HG03439 (cell line): Measurements from ENCODE around the gene TOMM6.
"Not testable (repeated sequence)": the region's sequence is repeated elsewhere in the genome, so short reads cannot be mapped to it uniquely, and the experiment has no call there.

Source experiments
- ATAC-seq: cut with Tn5 transposase; IDR thresholded peaks from one replicate; pipeline ENCODE4 v1.9.1; 2021; ENCODE audit warnings: mild to moderate bottlenecking, moderate library complexity; ENCODE audit not compliant: unreplicated experiment

The TOMM6 gene

DNA sequence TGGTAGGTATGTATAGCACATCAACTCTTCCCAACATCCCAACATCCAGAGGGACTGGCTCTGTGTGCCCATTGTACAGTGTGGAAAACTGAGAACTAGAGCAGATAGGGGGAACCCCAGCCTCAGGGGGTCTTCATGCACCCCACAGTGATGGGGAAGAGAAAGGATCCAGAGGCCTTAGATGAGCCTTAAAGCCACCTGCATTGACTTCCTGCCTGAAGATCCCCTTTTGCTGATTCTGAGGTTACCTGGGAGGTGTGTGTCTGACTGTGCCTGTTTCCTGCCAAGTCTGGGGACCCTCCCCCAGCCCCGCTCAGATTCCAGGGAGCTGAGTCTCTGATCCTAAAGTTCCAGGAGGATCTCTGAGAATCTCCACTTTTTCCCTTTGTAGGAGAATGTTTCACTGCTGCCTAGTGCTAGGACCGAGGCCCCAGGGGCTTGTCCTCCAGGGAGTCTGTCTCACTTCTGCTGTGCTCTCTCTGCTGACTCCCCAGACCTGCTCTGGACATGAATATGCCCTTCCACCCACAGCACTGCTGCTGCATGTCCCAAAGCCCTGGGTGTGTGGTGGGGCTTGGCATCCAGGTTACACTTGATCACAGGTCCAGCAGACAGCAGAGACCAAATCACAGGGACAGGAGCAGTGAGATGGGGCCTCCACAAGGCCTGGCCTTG is 27.5 kb upstream of the TOMM6 start:
- ATAC-seq: no peak

DNA sequence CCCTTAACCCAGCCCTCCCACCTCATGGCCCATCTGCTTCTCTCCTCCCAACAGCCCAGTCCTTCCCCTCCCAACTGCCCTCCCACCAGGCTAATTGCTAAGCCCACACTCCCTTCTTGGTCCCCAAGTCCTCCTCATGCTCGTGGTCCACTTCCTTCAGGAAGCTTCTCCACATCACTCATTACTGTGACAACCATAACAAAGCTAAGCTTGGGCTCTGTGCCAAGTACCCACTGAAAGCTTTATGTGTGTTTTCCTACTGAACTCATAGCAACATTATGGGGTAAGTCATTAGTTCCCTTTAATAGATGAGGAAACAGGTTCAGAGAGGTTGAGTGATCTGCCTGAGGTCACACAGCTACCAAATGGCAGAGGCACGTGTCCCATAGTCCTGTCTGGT is 24.0 kb upstream of the TOMM6 start:
- ATAC-seq: no peak

DNA sequence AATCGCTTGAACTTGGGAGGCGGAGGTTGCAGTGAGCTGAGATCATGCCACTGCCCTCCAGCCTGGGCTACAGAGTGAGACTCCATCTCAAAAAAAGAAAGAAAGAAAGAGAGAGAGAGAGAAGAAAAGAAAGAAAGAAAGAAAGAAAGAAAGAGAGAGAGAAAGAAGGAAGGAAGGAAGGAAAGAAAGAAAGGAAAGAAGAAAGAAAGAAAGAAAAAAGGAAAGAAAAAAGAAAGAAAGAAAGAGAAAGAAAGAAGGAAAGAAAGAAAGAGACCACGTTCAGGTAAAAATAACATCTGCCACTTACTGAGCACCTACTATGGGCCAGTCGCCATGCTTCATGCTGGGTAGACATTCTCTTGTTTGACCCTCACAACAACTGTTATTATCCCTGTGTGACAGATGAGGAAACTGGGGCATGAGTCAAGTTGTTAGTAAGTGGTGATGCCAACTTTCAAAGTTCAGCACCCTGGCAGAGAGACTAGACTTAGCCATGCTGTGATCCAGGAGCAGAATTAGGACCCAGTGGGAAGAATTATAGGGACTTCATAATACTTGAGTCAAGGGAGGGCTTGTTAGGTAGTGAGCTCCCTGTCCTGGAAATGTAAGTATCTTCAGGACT is 21.3 kb upstream of the TOMM6 start:
- not testable (repeated sequence) for ATAC-seq

DNA sequence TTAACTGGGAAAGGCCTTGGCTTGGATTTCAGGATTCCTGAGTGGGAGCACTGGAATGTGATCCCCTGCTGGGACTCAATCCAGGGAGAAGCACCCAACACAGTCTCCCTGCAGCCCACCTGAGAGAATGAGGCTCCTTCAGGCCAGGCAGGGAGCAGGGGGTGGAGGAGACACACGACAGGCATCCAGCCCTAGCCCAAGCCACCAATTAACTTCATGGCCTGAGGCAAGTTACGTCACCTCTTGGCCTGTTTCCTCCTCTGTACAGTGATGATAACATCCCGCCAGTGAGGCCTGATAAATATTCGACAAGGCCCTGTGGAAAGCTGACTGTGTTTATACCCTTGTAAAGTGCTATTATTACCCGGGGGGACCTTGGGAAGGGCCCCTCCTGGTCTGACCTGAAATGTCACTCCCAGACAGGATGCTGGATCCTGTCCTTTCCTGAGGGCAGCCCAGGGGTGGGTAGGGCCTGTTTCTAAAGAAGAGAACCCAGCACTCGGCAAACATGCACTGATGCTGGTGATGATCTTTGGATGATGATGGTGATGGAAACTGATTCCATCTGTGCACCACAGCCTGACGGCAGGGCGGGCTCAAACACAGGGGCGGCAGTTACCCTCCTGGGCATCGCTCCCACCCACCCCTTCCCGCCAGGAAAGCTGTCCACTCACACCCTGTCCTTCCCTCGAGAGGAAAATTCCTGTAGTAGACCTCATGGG is 20.2 kb upstream of the TOMM6 start:
- ATAC-seq: no peak

DNA sequence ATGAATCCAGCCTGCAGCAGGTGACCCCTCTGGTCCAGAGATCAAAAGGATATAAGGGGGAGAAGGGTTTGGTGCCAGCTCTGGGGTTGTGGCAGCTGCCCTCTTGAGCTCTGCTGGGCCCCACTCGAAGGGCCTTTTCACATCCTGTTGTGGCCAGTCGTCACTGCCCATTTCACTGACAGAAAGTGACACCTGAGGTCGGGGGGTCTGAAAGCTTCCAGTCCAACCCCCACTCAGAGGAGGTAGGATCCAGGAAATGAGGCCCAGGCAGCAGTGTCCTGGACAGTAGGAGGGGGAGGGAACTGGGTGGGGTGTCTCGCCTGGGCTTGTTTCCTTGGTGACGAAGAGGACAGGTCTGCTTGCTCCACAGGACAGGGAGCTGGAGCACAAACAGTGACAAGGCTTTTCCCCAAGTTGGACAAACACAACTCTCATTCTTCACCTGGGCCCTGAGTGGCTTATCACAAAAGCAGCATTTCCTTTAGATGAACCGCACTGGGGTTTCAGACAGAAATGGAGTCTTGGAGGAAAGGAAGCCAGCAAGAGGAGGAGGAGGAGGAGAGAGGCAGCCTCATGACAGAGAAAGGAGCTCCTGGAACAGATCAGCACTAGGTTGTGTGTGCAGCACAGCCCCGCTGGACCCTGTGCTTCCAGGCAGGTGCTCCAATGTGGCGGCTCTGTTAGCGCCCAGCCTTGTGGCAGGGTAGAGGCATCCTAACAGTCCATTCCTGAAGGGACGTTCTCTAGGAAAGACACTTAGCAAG is 18.8 kb upstream of the TOMM6 start:
- ATAC-seq: no peak

DNA sequence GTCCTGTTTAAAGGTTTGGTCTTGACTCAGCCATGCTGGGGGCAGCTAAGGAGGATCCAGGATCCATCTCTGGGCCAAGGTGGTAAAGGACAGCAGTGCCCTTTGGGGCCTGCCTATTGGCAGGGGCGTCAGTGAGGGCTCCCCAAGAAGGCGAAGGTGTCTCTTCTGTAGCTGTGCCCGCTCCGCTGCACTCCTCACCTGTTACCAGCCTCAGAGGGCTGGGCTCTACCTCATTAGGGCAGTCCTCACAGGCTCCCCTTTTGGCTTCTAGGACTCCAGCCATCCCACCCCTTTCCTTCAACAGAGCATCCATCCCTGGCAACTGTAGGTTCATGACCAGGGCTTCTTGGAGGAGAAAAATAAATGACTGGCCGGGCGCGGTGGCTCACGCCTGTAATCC is 18.1 kb upstream of the TOMM6 start:
- ATAC-seq: no peak

DNA sequence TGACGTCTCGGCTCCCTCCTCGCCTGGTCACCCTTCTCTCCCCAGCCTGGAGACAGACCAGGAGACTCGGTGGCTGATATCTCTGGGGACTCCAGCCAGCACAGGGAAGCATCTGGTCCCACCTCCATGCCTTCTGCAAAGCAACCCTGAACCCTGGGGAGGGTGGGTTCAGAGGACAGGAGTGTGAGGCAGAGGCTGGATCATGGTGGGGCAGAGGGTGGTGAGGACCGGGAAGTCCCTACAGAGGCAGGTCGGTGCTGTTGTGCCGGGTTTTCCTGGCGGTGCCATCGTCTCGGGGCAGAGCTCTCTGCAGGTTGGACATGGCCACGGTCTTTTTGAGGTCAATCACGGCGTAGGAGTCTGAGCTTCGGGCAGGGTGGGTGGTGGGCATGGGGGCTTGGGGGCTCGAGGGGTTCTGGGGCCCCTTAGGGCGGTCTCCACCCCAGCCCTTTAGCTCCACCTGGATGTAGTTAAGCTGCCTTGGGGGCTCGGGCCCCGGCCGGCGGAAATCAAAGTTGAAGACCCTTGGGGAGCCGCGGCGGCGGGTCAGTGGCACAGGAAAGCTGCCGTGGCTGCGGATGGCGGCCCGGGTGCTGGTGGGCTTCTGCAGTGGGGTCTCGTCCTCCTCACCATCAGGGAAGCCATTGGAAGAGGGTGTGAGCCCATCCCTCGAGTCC is 17.0 kb upstream of the TOMM6 start:
- no peak for ATAC-seq

DNA sequence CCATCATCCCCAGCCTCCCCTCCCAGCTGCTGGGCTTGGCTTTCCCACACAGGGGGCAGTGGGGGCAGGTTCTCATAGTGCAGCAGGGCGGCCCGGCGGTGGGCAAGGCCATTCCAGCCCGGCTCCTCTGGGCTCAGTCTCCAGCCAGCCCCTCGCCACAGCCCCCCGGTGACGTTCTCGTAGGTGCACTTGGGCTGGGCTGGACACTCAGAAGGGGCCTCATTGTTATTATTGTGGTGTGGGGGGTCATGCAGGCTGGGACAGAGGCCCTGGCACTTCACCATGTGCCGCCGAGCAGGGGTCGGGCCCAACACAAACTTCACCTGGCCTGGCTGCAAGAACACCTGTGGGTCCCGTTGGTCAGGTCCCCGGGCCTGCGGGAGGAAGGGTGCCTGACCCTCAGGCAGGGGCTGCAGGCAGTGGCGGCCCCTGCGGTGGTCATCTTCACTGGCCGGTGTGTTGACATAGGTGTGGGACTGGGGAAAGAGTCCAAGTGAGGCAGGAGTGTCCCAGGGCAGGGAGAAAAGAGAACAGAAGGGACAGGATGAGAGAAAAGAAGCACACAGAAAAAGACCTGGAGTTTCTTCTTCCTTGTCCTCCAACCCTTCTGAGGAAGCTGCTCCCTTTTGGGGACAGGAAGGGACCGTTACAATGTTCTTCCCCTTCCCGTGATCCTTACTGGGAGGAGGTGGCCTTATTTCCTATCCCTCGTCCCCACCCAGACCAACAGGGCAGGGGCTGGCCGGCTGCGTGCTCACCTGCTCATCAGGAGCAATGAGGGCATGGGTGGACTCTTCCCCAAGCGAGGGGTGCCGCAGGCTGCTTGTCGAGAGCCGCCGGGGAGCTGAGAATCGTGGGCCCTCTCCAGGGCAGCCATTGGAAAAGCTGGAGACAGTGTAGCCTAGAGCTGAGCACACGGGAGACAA is 16.2 kb upstream of the TOMM6 start:
- no peak for ATAC-seq

DNA sequence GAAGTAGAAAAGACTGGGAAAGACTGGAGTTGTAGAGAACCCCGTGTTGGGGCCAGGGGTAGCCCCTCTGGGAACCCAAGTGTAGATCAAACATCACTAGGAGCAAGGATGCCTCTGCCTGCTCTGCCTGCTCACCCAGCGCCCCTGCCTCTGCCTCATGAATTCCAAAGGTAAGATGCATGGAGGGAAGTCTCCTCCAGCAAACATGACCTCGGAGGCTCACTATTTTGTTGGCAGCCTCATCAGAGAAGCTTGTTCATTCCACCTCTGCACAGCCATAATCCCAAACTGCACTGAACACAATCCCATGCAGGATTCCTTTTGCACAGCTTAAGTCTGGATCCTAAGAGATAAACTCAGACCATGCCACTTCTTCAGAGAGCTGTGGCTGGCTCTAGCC is 12.7 kb upstream of the TOMM6 start:
- ATAC-seq: no peak

DNA sequence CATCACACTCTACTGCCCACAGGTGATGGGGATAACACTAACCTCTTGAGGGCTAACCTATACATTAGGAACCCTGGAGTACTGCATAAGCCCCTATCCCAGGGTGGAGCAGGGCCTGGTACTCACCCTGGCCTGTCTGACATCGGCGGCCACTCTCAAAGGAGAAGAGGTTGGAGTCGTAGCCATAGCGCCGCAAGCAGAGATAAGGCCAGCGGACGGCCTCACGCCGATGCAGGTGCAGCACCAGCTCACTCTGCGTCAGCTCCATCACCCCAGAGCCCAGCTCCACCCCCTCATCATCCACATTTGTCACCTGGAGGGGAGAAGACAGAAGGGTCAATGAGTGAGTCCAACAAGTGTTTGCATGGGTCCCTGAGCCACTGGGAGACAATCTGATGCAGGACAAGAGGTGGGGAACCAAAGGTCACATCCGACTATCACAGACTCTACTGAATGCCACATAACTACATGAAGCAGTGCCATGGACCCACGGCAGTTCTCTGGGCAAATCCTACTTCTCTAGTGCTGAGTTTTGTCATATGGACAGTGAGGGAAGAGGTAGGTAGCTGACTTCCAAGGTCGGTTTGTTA is 12.1 kb upstream of the TOMM6 start:
- no peak for ATAC-seq

DNA sequence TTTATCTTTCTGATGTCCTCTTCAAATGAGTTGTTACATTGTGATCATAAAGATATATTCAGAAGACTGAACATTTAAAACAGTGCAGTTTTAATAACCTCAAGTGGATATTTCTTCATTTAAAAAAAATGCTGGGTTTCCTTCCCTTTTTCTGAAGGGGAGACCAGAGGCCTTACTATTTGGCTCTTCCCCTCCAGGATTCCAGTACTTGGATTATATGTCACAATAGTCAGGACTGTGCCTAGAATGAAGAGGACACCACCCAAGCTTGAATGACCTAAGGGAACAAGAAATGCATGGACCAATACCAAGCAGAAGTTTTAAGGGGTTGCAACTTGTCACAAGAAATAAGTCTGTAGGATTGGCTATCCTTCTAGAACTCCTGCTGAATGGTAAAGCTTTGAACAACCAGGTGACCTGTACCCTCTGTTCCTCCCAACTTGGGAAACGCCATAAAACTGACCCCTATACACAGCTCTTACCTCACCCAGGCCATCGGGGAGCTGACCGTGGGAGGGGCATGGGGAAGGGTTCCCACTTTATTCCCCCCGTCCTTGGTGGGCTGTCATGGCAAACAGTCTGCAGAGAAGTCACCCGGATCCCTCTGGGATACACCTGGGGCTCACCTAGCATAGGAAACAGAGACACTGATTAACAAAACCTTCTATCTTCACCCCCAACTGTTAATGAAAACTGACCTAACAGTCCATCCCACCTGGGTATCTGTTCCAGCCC is 9.8 kb upstream of the TOMM6 start:
- no peak for ATAC-seq

DNA sequence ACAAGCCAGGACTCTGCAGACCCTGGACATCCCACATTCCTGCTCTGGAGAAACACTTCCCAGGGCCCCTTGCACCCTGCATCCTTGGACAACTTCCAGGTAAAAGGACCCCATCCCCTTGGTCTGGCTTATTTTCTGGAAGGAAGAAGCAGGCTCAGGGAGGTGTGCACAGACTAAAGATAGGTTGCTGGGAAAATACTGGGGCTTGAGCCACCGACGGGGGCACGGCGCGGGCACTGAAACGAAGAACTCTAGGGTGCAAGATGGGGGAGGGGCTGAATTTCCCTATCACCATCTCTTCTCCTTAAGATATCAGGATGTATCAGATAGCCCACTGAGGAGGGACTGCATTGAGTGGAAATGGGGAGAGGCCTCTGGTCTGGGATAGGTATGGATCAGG is 8.6 kb upstream of the TOMM6 start:
- ATAC-seq: no peak

DNA sequence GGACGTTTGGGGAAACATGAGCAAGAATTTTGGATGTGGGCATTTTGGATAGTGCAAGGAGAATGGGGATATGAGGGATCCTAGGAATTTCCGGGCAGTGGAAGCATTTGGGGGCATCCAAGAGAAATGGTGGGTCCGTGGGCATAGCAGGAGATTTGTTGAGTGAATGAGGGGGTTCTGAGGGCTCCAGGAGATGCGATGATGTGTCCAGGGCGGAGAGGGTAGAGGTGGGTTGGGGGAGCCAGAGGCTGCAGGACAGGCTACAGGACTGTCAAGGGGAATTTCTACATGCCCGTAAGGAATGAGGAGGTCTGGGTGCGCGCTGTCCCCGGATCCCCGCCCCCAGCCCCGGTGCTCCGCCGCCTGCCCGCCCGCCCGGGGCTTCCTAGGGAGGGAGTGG is 8.2 kb upstream of the TOMM6 start:
- ATAC-seq: peak; percentile 6

DNA sequence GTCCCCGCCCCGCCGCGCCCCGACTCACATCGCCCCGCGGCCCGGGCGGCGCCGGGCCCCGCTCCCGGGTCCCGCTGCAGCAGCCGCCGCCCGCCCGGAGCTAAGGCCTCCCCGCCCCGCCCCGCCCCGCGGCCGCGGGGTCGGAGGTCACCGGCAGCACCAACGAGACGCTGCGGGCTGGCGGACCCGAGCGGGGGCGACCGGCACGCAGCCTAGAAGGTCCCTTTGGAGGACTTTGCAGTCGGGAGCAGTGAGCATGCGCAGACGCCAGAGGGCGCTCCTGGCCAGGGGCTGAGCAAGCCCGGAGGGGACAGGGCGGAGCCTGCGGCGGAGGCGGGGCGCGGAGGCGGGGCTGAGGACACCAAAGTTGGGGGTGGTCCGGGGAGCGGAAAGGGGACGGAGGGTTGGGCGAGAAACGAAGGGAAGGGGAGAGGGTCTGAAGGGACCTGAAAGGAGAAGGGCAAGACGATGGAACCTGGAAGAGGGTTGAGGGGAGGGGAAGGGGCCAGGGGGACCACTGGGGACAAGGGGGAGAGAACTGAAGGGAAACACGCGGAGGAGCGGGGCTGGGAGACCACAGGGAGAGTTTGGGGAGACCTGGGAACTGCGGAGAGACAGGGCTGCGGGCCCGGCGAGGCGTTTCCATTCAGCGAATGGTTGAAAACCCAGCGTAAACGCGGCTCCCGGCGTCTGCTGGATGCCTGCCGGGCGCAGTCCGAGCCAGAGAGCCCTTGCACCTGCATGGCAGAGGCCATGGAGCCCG is 7.5 kb upstream of the TOMM6 start, which contains the start of gene FRS3:
Gene FRS3, minus strand, starts transcription at position 113 of the 763 bp plus-strand sequence. CDS start 2,913 bp downstream, outside the sequence.
- ATAC-seq: peak; percentile 87

DNA sequence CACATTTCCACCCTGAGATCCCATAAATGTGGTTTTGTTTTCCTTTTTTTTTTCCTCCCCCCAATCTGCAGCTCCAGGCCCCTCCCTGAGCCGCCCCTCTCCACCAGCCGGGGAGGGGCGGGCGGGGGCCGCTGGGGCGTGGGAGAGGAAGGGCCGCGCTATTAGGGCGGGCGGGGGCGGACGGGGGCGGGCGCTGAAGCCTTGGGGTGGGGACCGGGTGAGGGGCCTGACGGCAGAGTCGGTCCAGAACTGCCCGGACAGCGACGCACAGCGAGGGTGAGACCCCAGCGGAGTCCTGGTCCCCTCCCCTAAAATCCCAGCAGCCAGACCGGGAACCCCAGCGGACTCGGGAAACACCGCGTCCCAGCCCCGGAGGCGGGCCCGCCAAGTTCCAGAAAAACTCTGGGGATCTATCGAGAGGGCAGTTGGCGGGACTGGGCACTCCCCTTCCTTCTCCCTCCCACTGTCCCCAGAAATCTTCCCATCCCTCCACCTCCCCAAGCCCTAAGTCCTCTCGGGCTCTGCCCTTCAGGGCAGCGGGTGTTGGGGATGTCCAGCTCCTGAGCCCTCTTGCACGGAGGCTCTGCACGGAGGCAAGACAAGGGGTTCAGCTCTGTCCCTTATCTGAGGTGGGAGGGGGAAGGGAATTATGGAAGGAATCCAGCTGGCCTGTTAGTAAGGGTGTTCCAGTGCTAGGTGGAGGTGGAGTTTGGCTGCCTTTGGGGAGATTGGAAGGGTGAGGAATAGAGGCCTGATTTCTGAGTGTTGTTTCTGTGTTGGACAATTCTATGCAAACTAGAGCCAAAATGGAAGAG is 6.7 kb upstream of the TOMM6 start, which contains the start of gene PRICKLE4:
Gene PRICKLE4, plus strand, starts transcription at position 232 of the 815 bp plus-strand sequence. CDS start 2,692 bp downstream, outside the sequence.
- ATAC-seq: no peak

DNA sequence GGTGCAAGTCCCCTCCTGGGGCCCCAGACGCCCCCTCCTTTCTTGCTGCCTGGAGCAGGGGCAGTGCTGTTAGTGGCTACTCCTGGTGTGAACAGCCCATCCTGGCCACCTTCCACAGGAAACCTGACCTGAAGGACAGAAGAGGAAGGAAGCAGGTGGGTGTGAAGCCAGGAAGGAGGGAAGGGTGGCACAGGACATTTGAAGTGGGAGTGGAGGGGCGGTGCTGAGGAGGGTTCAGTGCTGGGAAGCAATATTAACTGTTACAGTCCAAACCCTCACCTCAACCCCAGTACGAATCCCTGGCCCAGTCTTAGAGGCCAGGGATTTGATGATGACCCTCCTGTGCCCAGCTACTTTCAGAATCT is 6.1 kb upstream of the TOMM6 start:
- no peak for ATAC-seq
